Skeletal muscle tissue (tissue), 4 donors: ENCODE measurements around the gene SCYGR2. TPM values are rescaled to one million over a fixed set of nuclear protein-coding genes. Genes with fewer than 3 reads are reported as not detected.

Experiments
- H3K27ac ChIP-seq: one replicate; pipeline ENCODE4 v1.7.0; 2013; ENCODE audit warnings: mild to moderate bottlenecking, low read depth, low read length, inconsistent platforms
- H3K27me3 ChIP-seq, 3 donors: one replicate each; pipeline ENCODE4 v1.7.0; 2013; ENCODE audit warnings: low read length in 3 of 3; ENCODE audit not compliant: control insufficient read depth in 3 of 3, insufficient read depth in 3 of 3
- H3K36me3 ChIP-seq, 3 donors: one replicate each; pipeline ENCODE4 v1.7.0; 2013; ENCODE audit warnings: low read length in 3 of 3; ENCODE audit not compliant: control insufficient read depth in 3 of 3, insufficient read depth in 3 of 3
- H3K4me1 ChIP-seq, 3 donors: one replicate each; pipeline ENCODE4 v1.7.0; 2013; ENCODE audit warnings: low read length in 3 of 3, mild to moderate bottlenecking in 3 of 3; ENCODE audit not compliant: control insufficient read depth in 3 of 3, insufficient read depth in 3 of 3
- H3K4me3 ChIP-seq, 3 donors: one replicate each; pipeline ENCODE4 v1.7.0; 2013; ENCODE audit warnings: low read length in 3 of 3
- H3K9ac ChIP-seq, 3 donors: one replicate each; pipeline ENCODE4 v1.7.0; 2013; ENCODE audit warnings: low read length in 3 of 3, mild to moderate bottlenecking in 3 of 3, moderate library complexity in 2 of 3, low read depth in 1 of 3
- H3K9me3 ChIP-seq, 3 donors: one replicate each; pipeline ENCODE4 v1.7.0; 2013; ENCODE audit warnings: low read length in 3 of 3; ENCODE audit not compliant: control insufficient read depth in 3 of 3
- total RNA-seq: library from RNA; depleted of rRNA; stranded (reverse); fragments of >200 nt; gene quantifications from one replicate; pipeline ENCODE4 v1.2.3, GENCODE V29; 2014
- donor health status: Osteomylitis.

The SCYGR2 gene
- total RNA-seq, 1 donor from 2014 or later: not detected

DNA sequence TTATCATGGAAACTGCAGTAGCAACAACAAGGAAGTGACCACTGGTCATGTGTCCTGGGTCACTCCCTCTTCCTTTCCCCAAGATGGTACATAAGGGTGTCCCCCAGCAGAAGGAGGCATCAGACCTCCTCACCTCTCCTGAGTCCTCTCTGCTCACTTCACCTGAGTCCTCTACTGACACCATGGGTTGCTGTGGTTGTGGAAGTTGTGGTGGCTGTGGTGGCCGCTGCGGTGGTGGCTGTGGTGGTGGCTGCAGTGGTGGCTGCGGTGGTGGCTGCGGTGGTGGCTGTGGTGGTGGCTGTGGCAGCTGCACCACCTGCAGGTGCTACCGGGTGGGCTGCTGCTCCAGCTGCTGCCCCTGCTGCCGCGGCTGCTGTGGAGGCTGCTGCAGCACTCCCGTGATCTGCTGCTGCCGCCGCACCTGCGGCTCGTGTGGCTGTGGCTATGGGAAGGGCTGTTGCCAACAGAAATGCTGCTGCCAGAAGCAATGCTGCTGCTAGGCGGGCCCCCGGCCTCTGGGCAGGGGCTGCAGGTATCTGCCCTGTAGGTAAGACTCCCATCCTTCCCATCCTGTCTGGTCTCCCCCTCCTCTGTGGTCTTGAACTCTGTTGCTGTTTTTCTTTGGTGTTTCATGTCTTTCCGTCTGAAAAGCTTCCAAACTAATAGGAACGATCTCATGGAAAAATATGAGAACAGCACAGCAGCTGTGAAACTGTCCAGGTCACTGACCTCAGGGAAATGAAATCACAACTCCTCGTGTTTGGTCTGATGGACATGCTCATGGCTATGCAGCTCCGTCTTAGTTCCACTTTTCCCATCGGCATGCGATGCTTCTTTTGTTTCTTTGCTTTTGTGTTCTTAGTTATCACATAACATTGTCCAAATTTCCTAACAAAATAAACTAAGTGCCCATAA lies 18.9 kb downstream of the SCYGR2 start, which contains the start of gene SCYGR4:
TSS of gene SCYGR4 (plus strand) at position 183 of the 915 bp plus-strand sequence. CDS start at position 183, 0 bp downstream.
- no peak within 1 kb of the TSS for H3K4me3 ChIP-seq
- H3K9me3 ChIP-seq: peaks cover 0 to 4% (median 0%) of the 10 kb centered on the region in 3 donors
- peaks cover 2 to 7% (median 5%) of the 10 kb centered on the region in 3 donors for H3K27me3 ChIP-seq
- no peak within 1 kb of the TSS for H3K27ac ChIP-seq
- H3K36me3 ChIP-seq: no peaks in the 10 kb centered on the region
- no peak within 1 kb of the TSS for H3K9ac ChIP-seq
- H3K4me1 ChIP-seq: peaks cover 0 to 3% (median 2%) of the 10 kb centered on the region in 3 donors

DNA sequence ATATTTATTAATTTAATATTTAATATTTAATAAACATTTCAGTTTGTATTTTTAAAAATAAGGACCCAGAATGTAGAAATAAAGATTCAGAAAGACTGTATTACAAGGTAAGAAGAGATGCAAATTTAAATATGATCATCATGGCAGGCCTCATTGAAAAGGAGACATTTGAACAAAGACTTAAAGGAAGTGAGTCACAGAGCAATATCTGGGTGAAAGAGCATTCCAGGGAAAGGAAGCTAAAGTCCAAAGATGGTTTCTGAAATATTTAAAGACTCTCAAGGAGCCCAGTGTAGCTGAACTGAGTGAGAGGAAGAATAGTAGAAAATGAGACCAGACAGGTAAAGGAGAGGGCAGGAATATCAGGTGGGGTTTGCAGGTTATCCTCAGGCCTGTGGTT lies 24.5 kb downstream of the SCYGR2 start:
- Histone ChIP-seq H3K27ac (no peak overlapping the region), H3K9ac (no peak overlapping the region), H3K4me1 (no peaks in the 10 kb centered on the region), H3K9me3 (peaks cover 0 to 4% (median 0%) of the 10 kb centered on the region in 3 donors), H3K27me3 (peaks cover 0 to under 1% (median 0%) of the 10 kb centered on the region in 3 donors), H3K36me3 (no peaks in the 10 kb centered on the region), H3K4me3 (no peak overlapping the region)

DNA sequence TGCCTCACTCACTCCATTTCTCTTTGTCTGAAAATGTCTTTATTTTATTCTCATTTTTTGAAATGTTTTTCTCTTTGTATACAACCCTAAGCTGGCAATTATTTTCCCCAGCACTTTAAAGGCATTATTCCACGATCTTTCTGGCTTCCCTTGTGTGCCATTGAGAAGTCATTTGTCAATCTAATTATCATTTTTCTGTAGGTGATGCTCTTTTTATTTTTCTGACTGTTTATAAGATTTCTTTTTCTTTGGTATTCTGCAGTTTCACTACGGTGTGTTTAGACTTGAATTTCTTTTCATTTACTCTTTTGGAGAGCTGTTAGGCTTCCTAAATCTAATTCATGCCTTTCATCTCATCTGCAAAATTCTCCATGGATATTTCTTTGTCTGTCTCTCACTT lies 26.7 kb downstream of the SCYGR2 start:
- Histone ChIP-seq H3K9ac (no peak overlapping the region), H3K4me3 (no peak overlapping the region), H3K27ac (no peak overlapping the region), H3K27me3 (peaks cover 0 to 3% (median 0%) of the 10 kb centered on the region in 3 donors), H3K9me3 (peaks cover 0 to 4% (median 0%) of the 10 kb centered on the region in 3 donors), H3K4me1 (no peaks in the 10 kb centered on the region), H3K36me3 (no peaks in the 10 kb centered on the region)

DNA sequence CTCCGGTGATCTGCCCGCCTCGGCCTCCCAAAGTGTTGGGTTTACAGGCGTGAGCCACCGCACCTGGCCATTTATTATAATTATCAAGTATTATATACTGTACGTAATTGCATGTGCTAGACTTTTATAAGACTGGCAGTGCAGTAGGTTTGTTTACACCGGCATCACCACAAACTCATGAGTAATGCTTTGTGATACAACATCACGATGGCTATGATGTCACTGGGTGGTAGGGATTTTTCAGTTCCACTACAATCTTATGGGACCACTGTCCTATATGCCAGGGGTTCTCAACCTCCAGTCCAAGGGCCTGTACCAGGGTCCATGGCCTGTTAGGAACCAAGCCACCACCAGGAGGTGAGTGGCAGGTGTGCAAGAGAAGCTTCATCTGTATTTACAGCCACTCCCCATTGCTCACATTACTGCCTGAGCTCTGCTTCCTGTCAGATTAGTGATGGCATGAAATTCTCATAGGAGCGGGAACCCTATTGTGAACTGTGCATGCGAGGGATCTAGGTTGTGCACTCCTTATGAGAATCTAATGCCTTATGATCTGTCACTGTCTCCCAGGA lies 28.0 kb downstream of the SCYGR2 start:
- no peaks in the 10 kb centered on the region for H3K36me3 ChIP-seq
- no peaks in the 10 kb centered on the region for H3K4me1 ChIP-seq
- no peak overlapping the region for H3K4me3 ChIP-seq
- peaks cover 0 to 2% (median 0%) of the 10 kb centered on the region in 3 donors for H3K9me3 ChIP-seq
- peaks cover 0 to 3% (median 0%) of the 10 kb centered on the region in 3 donors for H3K27me3 ChIP-seq
- H3K27ac ChIP-seq: no peak overlapping the region
- no peak overlapping the region for H3K9ac ChIP-seq

- H3K9ac ChIP-seq: no peak overlapping the region
- no peak overlapping the region for H3K4me3 ChIP-seq
- no peaks in the 10 kb centered on the region for H3K9me3 ChIP-seq
- peaks cover 0 to 3% (median 0%) of the 10 kb centered on the region in 3 donors for H3K27me3 ChIP-seq
- no peaks in the 10 kb centered on the region for H3K4me1 ChIP-seq
- no peak overlapping the region for H3K27ac ChIP-seq
- no peaks in the 10 kb centered on the region for H3K36me3 ChIP-seq
Measured at GRCh38 chr2:227627769-227628168, 29.1 kb downstream of the SCYGR2 start.

- H3K36me3 ChIP-seq: no peaks in the 10 kb centered on the region
- no peak overlapping the region for H3K27ac ChIP-seq
- no peaks in the 10 kb centered on the region for H3K4me1 ChIP-seq
- H3K9me3 ChIP-seq: no peaks in the 10 kb centered on the region
- no peak overlapping the region for H3K9ac ChIP-seq
- no peak overlapping the region for H3K4me3 ChIP-seq
- peaks cover 0 to 3% (median 0%) of the 10 kb centered on the region in 3 donors for H3K27me3 ChIP-seq
Measured at GRCh38 chr2:227629435-227629834, 30.7 kb downstream of the SCYGR2 start.

- Histone ChIP-seq H3K4me3 (no peak overlapping the region), H3K9ac (no peak overlapping the region), H3K27me3 (peaks cover 0 to 3% (median 0%) of the 10 kb centered on the region in 3 donors), H3K36me3 (no peaks in the 10 kb centered on the region), H3K27ac (no peak overlapping the region), H3K9me3 (no peaks in the 10 kb centered on the region), H3K4me1 (no peaks in the 10 kb centered on the region)
Measured at GRCh38 chr2:227630322-227630721, 31.6 kb downstream of the SCYGR2 start.

GRCh38 chr2:227632827-227633226 lies 34.1 kb downstream of the SCYGR2 start:
- H3K9me3 ChIP-seq: no peaks in the 10 kb centered on the region
- no peaks in the 10 kb centered on the region for H3K4me1 ChIP-seq
- peaks cover 0 to 3% (median 0%) of the 10 kb centered on the region in 3 donors for H3K27me3 ChIP-seq
- H3K9ac ChIP-seq: no peak overlapping the region
- no peak overlapping the region for H3K27ac ChIP-seq
- H3K36me3 ChIP-seq: no peaks in the 10 kb centered on the region
- H3K4me3 ChIP-seq: no peak overlapping the region

- Histone ChIP-seq H3K4me1 (no peaks in the 10 kb centered on the region), H3K36me3 (no peaks in the 10 kb centered on the region), H3K27ac (no peak overlapping the region), H3K27me3 (no peaks in the 10 kb centered on the region), H3K4me3 (no peak overlapping the region), H3K9ac (no peak overlapping the region), H3K9me3 (no peaks in the 10 kb centered on the region)
Measured at GRCh38 chr2:227634201-227634600, 35.5 kb downstream of the SCYGR2 start.

DNA sequence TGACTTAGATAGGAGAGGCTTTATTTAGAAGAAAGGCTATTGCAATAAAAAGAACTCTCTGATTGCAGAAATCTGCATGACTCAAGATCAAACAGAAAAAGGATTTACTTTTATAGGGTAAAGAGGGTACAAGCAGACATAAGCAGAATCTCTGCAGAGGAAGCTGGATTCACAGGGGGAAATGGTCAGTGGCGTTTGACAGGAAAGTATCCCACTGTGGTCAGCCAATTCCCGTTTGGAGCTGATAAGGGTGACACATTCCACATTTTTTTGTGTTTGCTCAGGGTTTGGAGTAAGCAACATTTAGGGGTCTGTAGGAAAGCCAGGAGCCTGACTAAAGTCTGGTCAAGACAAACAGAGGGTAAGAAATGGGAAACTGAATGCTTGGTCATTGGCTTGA lies 44.0 kb downstream of the SCYGR2 start:
- Histone ChIP-seq H3K4me1 (no peaks in the 10 kb centered on the region), H3K27me3 (no peaks in the 10 kb centered on the region), H3K36me3 (no peaks in the 10 kb centered on the region), H3K9ac (no peak overlapping the region), H3K27ac (no peak overlapping the region), H3K9me3 (no peaks in the 10 kb centered on the region), H3K4me3 (no peak overlapping the region)
